ENCODE results near the gene QPCTL. TPM values are rescaled to one million over a fixed set of nuclear protein-coding genes. Genes with fewer than 3 reads are reported as not detected.
A peak's percentile ranks its signal among the peaks of the same experiment; 100 is the strongest.

Gene QPCTL
- polyA plus RNA-seq = 1 to 10 TPM in 2 of 3 donors, not detected in 1; 1.8 to 2.9 TPM

- Mint-ChIP-seq H3K4me3 (peak within 1 kb of the TSS; percentile 90 to 97 (median 94)), H3K4me1 (peaks cover 21 to 35% of the 10 kb centered on the region in 2 donors), H3K27ac (peak within 1 kb of the TSS; percentile 94 to 99 (median 97)), H3K27me3 (ENCODE audit: low read depth in 3 of 3) (peaks cover 16 to 20% (median 16%) of the 10 kb centered on the region in 3 donors), H3K36me3 (peaks cover 1 to 9% (median 5%) of the 10 kb centered on the region in 3 donors), H3K9me3 (no peaks in the 10 kb centered on the region)
- peak; percentile 98 for DNase-seq
Measured at GRCh38 chr19:45692187-45693105, at the start of gene QPCTL. QPCTL (plus strand) TSS chr19:45692666; CDS start chr19:45692704, 38 bp downstream.

- H3K4me3 Mint-ChIP-seq = peak overlapping the region; percentile 73 to 85 (median 77)
- peaks cover 58% of the 10 kb centered on the region in 2 donors for H3K4me1 Mint-ChIP-seq
- H3K9me3 Mint-ChIP-seq = no peaks in the 10 kb centered on the region
- H3K27me3 Mint-ChIP-seq (ENCODE audit: low read depth in 3 of 3) = peaks cover 11 to 20% (median 11%) of the 10 kb centered on the region in 3 donors
- DNase-seq = peak; percentile 87 to 89 (median 87)
- peaks cover 0 to 4% (median 0%) of the 10 kb centered on the region in 3 donors for H3K36me3 Mint-ChIP-seq
- peak overlapping the region; percentile 88 to 99 (median 94) for H3K27ac Mint-ChIP-seq
Measured at GRCh38 chr19:45643024-45643926, 49.2 kb upstream of the QPCTL start.

GRCh38 chr19:45643927-45644771, 48.3 kb upstream of the QPCTL start:
- H3K27me3 Mint-ChIP-seq (ENCODE audit: low read depth in 3 of 3) = peaks cover 8 to 20% (median 11%) of the 10 kb centered on the region in 3 donors
- peaks cover 0 to 4% (median 0%) of the 10 kb centered on the region in 3 donors for H3K36me3 Mint-ChIP-seq
- no peaks in the 10 kb centered on the region for H3K9me3 Mint-ChIP-seq
- H3K4me1 Mint-ChIP-seq = peaks cover 49 to 50% of the 10 kb centered on the region in 2 donors
- H3K4me3 Mint-ChIP-seq = peak overlapping the region; percentile 6 to 58 (median 51)
- DNase-seq = no peak
- H3K27ac Mint-ChIP-seq = peak overlapping the region in 5 of 6 donors; percentile 30 to 65 (median 56)

- peaks cover 0 to 4% (median 0%) of the 10 kb centered on the region in 3 donors for H3K36me3 Mint-ChIP-seq
- H3K27ac Mint-ChIP-seq = peak overlapping the region; percentile 81 to 93 (median 89)
- no peak for DNase-seq
- peaks cover 10 to 20% (median 11%) of the 10 kb centered on the region in 3 donors for H3K27me3 Mint-ChIP-seq (ENCODE audit: low read depth in 3 of 3)
- H3K4me3 Mint-ChIP-seq = peak overlapping the region; percentile 87 to 94 (median 92)
- no peaks in the 10 kb centered on the region for H3K9me3 Mint-ChIP-seq
- H3K4me1 Mint-ChIP-seq = peaks cover 44 to 45% of the 10 kb centered on the region in 2 donors
Measured at GRCh38 chr19:45645068-45645630, 47.3 kb upstream of the QPCTL start.

- Mint-ChIP-seq H3K4me3 (peak overlapping the region; percentile 87 to 94 (median 92)), H3K36me3 (peaks cover 0 to 4% (median 0%) of the 10 kb centered on the region in 3 donors), H3K27ac (peak overlapping the region; percentile 81 to 93 (median 89)), H3K27me3 (ENCODE audit: low read depth in 3 of 3) (peaks cover 10 to 20% (median 11%) of the 10 kb centered on the region in 3 donors), H3K4me1 (peaks cover 38% of the 10 kb centered on the region in 2 donors), H3K9me3 (no peaks in the 10 kb centered on the region)
- peak; percentile 76 to 85 (median 85) for DNase-seq
Measured at GRCh38 chr19:45645631-45646344, 46.7 kb upstream of the QPCTL start.

GRCh38 chr19:45646345-45646698, 46.1 kb upstream of the QPCTL start:
- H3K9me3 Mint-ChIP-seq = no peaks in the 10 kb centered on the region
- H3K27me3 Mint-ChIP-seq (ENCODE audit: low read depth in 3 of 3) = peaks cover 7 to 19% (median 9%) of the 10 kb centered on the region in 3 donors
- H3K4me1 Mint-ChIP-seq = peaks cover 33% of the 10 kb centered on the region in 2 donors
- peak overlapping the region; percentile 87 to 94 (median 92) for H3K4me3 Mint-ChIP-seq
- no peak for DNase-seq
- H3K27ac Mint-ChIP-seq = peak overlapping the region; percentile 81 to 93 (median 89)
- peaks cover 0 to under 1% (median 0%) of the 10 kb centered on the region in 3 donors for H3K36me3 Mint-ChIP-seq

- peaks cover 9 to 10% of the 10 kb centered on the region in 2 donors for H3K4me1 Mint-ChIP-seq
- no peaks in the 10 kb centered on the region for H3K9me3 Mint-ChIP-seq
- H3K36me3 Mint-ChIP-seq = no peaks in the 10 kb centered on the region
- peaks cover 3 to 6% (median 5%) of the 10 kb centered on the region in 3 donors for H3K27me3 Mint-ChIP-seq (ENCODE audit: low read depth in 3 of 3)
- H3K27ac Mint-ChIP-seq = no peak overlapping the region
- no peak for DNase-seq
- no peak overlapping the region for H3K4me3 Mint-ChIP-seq
Measured at GRCh38 chr19:45650722-45651121, 41.7 kb upstream of the QPCTL start.

- no peak for DNase-seq
- Mint-ChIP-seq H3K4me1 (no peaks in the 10 kb centered on the region), H3K27ac (no peak overlapping the region), H3K4me3 (no peak overlapping the region), H3K36me3 (no peaks in the 10 kb centered on the region), H3K27me3 (ENCODE audit: low read depth in 3 of 3) (peaks cover 0 to 5% (median 2%) of the 10 kb centered on the region in 3 donors), H3K9me3 (no peaks in the 10 kb centered on the region)
Measured at GRCh38 chr19:45653634-45654033, 38.8 kb upstream of the QPCTL start.

- Mint-ChIP-seq H3K27ac (no peak overlapping the region), H3K4me1 (no peaks in the 10 kb centered on the region), H3K36me3 (no peaks in the 10 kb centered on the region), H3K27me3 (ENCODE audit: low read depth in 3 of 3) (peaks cover 0 to 4% (median 2%) of the 10 kb centered on the region in 3 donors), H3K4me3 (no peak overlapping the region), H3K9me3 (no peaks in the 10 kb centered on the region)
- no peak for DNase-seq
Measured at GRCh38 chr19:45655073-45655472, 37.4 kb upstream of the QPCTL start.

GRCh38 chr19:45657520-45658167, 34.8 kb upstream of the QPCTL start:
- peaks cover 0 to 11% (median 4%) of the 10 kb centered on the region in 3 donors for H3K27me3 Mint-ChIP-seq (ENCODE audit: low read depth in 3 of 3)
- H3K9me3 Mint-ChIP-seq = no peaks in the 10 kb centered on the region
- no peak overlapping the region for H3K27ac Mint-ChIP-seq
- no peaks in the 10 kb centered on the region for H3K4me1 Mint-ChIP-seq
- no peak for DNase-seq
- no peaks in the 10 kb centered on the region for H3K36me3 Mint-ChIP-seq
- no peak overlapping the region for H3K4me3 Mint-ChIP-seq

GRCh38 chr19:45659096-45659729, 33.3 kb upstream of the QPCTL start:
- Mint-ChIP-seq H3K9me3 (no peaks in the 10 kb centered on the region), H3K36me3 (no peaks in the 10 kb centered on the region), H3K4me1 (no peaks in the 10 kb centered on the region), H3K27me3 (ENCODE audit: low read depth in 3 of 3) (peaks cover 0 to 11% (median 4%) of the 10 kb centered on the region in 3 donors), H3K4me3 (no peak overlapping the region), H3K27ac (no peak overlapping the region)
- DNase-seq = no peak

Measured in immature natural killer cell (primary cell).